Immature natural killer cell (primary cell): Measurements from ENCODE around the gene LBX1. TPM values are rescaled to one million over a fixed set of nuclear protein-coding genes. Genes with fewer than 3 reads are reported as not detected.
"Not testable (repeated sequence)": the region's sequence is repeated elsewhere in the genome, so short reads cannot be mapped to it uniquely, and the experiment has no call there.

ENCODE experiments used
- DNase-seq, 3 donors: peaks; one replicate each; pipeline ENCODE4 v3.0.0; 2022; ENCODE audit warnings: mixed read lengths in 1 of 3
- H3K27ac Mint-ChIP-seq, 6 donors: one replicate each; pipeline ENCODE4 v1.8.0; 2020; ENCODE audit warnings: mixed read lengths in 6 of 6, mild to moderate bottlenecking in 5 of 6, inconsistent platforms in 4 of 6, moderate library complexity in 3 of 6
- H3K27me3 Mint-ChIP-seq, 3 donors: one replicate each; pipeline ENCODE4 v1.8.0; 2020 to 2021; ENCODE audit warnings: low read depth in 3 of 3, mild to moderate bottlenecking in 3 of 3, mixed read lengths in 3 of 3, moderate library complexity in 3 of 3, inconsistent platforms in 1 of 3
- H3K36me3 Mint-ChIP-seq, 3 donors: one replicate each; pipeline ENCODE4 v1.8.0; 2020; ENCODE audit warnings: mixed read lengths in 3 of 3, inconsistent platforms in 2 of 3, mild to moderate bottlenecking in 2 of 3
- H3K4me1 Mint-ChIP-seq, 2 donors: one replicate each; pipeline ENCODE4 v1.8.0; 2020; ENCODE audit warnings: inconsistent platforms in 2 of 2, mild to moderate bottlenecking in 2 of 2, mixed read lengths in 2 of 2, moderate library complexity in 1 of 2
- H3K4me3 Mint-ChIP-seq, 5 donors: one replicate each; pipeline ENCODE4 v1.8.0; 2020; ENCODE audit warnings: mild to moderate bottlenecking in 5 of 5, mixed read lengths in 5 of 5, inconsistent platforms in 3 of 5, moderate library complexity in 3 of 5
- H3K9me3 Mint-ChIP-seq, 6 donors: one replicate each; pipeline ENCODE4 v1.8.0; 2020; ENCODE audit warnings: mild to moderate bottlenecking in 6 of 6, mixed read lengths in 6 of 6, inconsistent platforms in 4 of 6, moderate library complexity in 3 of 6
- polyA plus RNA-seq, 3 donors: library from polyadenylated mRNA; unstranded; fragments of 300-500 nt; fragmentation: Illumina TruSeq; gene quantifications; one replicate each; pipeline ENCODE4 v1.2.3, GENCODE V29; 2021

Gene LBX1
- polyA plus RNA-seq, 3 donors from 2014 or later: not detected

DNA sequence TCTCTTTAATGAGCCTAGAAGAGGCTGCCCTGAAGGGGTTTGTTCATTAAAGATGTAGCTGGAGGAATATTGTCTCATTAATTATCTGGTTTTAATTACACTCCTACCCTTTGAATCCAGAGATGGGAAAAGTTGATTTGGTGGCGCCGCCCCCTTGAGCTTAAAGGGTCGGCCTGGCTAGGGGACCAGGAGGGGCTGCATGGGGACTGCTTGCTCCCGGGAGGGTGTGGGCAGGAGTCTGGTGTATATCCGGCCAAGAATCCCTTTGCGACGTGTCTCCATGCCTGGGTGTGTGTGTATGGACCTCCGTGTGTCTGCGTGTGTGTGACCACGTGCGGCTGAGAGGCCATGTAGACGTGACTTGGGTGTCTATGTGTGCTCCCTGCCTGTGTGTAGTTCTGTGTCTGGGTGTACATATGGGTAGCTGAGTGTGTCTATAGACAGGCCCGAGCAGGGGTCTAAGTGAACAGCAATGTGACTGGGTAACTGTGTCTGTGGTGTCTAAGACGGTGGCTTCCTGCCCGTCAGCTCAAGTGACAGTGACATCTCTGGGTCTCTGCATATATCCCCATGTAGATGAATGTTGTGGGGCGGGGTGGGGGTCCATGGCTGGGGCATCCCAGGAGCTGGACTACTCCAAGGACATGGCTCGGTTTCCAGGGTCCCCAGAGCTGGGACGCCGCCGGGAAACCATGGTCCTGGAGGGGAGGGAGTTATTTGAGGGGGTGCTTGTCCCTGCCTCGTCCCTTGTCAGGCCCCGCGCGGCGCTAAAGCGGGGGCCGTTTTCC lies 10.7 kb downstream of the LBX1 start:
- Mint-ChIP-seq H3K4me3 (peak overlapping the region in 1 of 5 donors; percentile 54), H3K27me3 (peaks cover 41 to 61% (median 47%) of the 10 kb centered on the region in 3 donors), H3K27ac (no peak overlapping the region), H3K36me3 (no peaks in the 10 kb centered on the region), H3K9me3 (peaks cover 0 to 2% (median 0%) of the 10 kb centered on the region in 6 donors), H3K4me1 (peaks cover 19 to 22% of the 10 kb centered on the region in 2 donors)
- DNase-seq: no peak

DNA sequence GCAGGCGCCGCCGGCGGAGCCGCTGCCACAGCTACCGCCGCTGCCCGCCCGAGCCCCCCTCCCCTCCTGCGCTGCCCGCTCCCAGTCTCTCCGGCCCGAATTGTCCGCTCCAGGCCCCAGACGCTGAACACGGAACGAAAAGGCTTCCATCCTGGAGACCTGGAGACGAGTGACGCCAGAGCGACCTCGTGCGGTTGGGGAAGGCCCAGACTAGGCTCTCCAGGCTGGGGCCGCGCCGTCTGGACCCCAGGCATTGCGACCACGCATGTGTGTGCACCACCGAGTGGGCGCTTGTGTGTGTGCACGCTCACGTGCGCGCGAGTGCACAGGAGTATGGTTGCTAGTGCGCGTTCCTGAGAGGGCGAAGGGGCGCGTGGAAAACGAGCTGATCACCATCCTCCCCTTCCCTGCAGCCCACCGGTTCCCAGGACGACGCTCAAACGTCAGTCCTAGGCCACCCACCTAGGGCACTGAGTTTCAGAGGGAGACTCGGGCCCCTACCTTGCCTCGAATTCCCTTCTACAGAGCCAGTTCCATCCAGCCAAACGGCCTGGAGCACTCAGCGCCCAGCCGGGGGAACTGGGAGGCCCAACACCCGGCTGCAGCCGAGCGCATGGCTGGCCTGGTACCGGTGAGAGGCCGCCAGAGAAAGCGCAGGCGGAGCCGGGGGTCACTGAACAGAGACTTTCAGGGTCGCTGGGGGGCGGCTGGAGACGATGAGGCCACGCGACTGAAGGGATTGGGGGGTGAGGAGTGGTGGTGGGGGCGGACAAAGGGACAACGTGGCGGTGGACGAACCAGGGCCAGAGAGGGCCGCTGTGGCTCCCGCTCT lies 11.6 kb downstream of the LBX1 start:
- no peak for DNase-seq
- H3K27me3 Mint-ChIP-seq: peaks cover 37 to 60% (median 47%) of the 10 kb centered on the region in 3 donors
- H3K4me3 Mint-ChIP-seq: no peak overlapping the region
- H3K36me3 Mint-ChIP-seq: no peaks in the 10 kb centered on the region
- peaks cover 0 to 2% (median 0%) of the 10 kb centered on the region in 6 donors for H3K9me3 Mint-ChIP-seq
- no peak overlapping the region for H3K27ac Mint-ChIP-seq
- peaks cover 19 to 25% of the 10 kb centered on the region in 2 donors for H3K4me1 Mint-ChIP-seq

DNA sequence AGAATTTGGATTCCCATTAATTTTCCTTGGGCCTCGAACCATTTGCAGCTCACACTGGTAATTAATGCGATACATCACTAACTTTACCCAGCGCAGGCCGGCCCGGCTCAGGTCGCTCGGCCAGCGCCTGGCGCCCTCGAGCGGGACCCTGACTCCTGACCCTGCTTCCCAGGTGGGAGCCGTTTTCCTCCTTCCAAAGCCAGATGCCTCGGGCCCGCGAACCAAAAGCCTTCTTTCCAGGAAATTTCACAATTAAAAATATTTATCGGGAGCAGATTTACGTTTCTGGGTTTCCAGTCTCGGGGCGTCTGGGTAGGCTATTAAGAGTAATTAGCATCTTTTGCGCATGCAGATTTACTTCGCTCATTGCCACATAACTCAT lies 12.2 kb downstream of the LBX1 start:
- Mint-ChIP-seq H3K27me3 (peaks cover 34 to 60% (median 47%) of the 10 kb centered on the region in 3 donors), H3K9me3 (peaks cover 0 to 2% (median 0%) of the 10 kb centered on the region in 6 donors), H3K4me3 (no peak overlapping the region), H3K4me1 (peaks cover 19 to 25% of the 10 kb centered on the region in 2 donors), H3K27ac (no peak overlapping the region), H3K36me3 (no peaks in the 10 kb centered on the region)
- no peak for DNase-seq

DNA sequence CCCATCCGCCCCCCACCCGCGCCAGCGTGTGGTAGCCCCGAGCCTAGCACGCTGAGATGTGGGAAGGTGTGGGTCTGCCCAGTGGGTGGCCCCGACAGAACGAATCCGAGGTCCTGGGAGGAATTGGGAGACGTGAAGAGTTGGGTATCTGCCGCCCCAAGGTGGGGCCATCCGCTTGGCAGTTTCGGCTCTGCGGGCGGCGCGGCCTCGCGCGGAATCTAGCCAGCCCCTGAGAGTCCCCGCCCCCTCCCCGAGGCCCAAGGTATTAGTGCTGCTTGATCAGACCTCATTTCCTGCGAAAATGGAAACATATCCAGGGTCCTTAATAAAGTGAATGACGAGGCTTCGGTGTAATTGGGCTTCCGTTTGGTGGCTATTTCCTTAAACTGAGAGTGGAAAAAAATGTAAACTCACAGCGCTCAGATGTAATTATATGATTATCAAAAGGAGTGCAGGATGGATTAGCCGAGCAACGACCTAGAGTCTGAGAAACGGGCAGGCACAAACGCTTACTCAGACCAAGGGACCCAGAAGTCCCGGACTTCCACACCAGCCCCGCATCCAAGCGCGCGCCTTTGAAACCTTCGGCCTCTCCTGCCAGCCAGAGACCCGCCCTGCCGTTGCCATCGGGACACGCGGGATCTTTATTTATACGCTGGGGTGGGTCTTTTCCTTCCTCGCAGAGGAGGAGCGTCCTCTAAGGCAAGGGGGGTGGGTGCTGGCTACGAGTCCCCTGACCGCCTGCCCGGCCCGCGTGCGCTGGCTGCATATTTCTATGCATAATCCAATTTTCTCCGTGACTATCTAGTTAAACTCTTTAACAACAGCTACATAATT lies 12.8 kb downstream of the LBX1 start:
- H3K27me3 Mint-ChIP-seq: peaks cover 30 to 56% (median 41%) of the 10 kb centered on the region in 3 donors
- DNase-seq: no peak

DNA sequence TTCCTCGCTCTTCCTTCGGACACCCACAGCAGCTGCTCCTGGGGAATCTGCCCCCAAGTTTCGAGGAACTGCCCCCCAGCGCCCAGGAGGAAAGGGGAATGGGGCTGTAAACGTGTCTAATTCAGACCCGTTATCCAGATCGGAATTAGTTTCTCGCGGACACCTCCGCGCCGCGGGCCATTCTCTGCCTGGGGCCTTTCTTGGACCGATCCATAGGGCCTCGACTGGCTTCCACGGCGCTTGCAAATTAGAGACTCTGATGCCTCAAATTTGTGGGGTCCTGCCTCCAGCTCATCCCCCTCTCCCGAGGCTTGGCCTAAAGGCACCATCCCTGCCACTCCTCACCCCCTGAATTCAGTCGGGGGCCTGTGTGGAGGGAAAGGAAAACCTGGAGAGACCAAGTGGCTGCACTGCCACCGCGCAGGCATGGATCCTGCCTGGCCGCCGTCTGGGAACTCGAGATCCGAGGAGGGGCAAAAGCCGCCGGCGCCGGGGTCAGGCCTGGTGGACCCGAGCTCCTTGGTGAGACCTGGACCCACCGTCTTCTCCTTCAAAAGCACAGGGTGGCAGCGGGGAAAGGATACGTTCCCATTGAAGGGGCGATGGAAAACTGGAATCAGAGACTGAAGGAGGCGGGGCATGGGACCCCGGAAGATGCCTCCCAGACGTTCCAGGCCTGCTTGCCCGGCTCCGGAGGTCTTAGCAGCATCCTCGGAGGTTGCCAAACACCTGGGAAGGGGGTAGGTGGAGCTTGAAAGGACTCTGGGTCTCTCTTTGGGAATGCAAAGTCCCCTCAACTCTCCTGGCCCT lies 13.7 kb downstream of the LBX1 start:
- Mint-ChIP-seq H3K27ac (no peak overlapping the region), H3K9me3 (no peaks in the 10 kb centered on the region), H3K4me3 (peak overlapping the region in 1 of 5 donors; percentile 69), H3K36me3 (no peaks in the 10 kb centered on the region), H3K27me3 (peaks cover 30 to 53% (median 41%) of the 10 kb centered on the region in 3 donors), H3K4me1 (peaks cover 19 to 25% of the 10 kb centered on the region in 2 donors)
- DNase-seq: no peak

More for the DNA sequence above, 12.8 kb downstream of the LBX1 start:
- peaks cover 19 to 25% of the 10 kb centered on the region in 2 donors for H3K4me1 Mint-ChIP-seq
- H3K4me3 Mint-ChIP-seq: peak overlapping the region in 1 of 5 donors; percentile 5
- peaks cover 0 to under 1% (median 0%) of the 10 kb centered on the region in 6 donors for H3K9me3 Mint-ChIP-seq
- H3K36me3 Mint-ChIP-seq: no peaks in the 10 kb centered on the region
- H3K27ac Mint-ChIP-seq: no peak overlapping the region

DNA sequence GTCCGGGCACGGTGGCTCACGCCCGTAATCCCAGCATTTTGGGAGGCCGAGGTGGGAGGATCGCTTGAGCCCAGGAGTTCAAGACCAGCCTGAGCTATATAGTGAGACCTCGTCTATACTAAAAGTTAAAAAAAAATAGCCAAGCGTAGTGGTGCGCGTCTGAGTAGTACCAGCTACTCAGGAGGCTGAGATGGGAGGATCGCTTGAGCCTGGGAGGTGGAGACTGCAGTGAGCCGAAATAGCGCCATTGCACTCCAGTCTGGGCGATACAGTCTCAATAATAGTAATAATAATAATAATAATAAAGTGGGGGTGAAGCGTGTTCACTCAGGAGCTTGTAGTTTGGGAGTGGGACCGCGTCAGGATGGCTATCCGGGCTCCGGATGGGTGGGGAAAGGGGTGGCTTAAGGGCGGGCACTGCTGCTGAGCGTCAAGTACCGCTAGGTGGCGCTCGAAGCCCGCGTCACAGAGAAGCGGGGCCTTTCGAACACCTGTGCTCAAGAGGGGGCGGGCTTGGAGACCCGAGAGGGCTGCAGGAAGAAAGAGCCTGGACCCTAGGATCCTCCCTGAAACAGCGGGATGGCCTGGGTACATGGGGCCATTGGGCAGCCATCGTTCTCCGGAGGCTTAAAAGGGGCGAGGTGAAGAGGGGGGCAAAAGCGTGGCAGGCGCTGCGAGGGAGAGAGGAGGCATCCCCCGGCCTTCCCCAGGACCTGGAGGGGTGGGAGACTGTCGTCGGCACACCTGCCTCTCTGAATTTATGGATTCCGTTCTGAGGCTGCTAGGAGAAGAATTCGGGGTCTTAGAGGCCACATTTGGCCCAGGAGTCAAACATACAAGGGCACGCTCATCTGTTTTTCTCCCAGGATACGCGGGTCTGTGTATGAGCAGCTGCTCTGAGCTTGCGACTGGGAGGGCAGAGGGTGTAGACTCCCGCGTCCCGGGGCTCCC lies 14.5 kb downstream of the LBX1 start:
- Mint-ChIP-seq H3K27me3 (peaks cover 28 to 48% (median 47%) of the 10 kb centered on the region in 3 donors), H3K27ac (no peak overlapping the region), H3K4me3 (peak overlapping the region in 4 of 5 donors; percentile 29 to 82 (median 55)), H3K4me1 (peaks cover 19 to 25% of the 10 kb centered on the region in 2 donors), H3K36me3 (no peaks in the 10 kb centered on the region), H3K9me3 (no peaks in the 10 kb centered on the region)
- DNase-seq: peak; percentile 53 to 59 (median 58)

DNA sequence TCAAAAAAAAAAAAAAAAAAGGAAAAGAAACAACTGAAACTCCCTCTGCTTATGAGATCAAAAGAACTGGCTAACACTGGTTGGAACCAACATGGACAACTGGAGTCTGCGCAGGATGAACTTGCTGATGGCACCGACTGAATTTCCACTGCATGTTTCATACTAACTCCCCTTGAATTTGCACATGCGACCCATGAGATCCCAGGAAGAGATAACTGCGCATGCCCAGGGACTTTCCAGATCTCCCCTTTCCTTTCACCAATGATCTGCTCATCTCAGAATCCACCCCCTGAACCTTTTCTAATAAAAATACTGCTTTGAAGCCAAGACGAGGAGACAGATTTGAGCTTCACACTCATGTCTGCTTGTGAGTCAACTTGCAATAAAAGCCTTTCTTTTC lies 20.7 kb downstream of the LBX1 start:
- Mint-ChIP-seq H3K4me1 (peaks cover 2 to 3% of the 10 kb centered on the region in 2 donors), H3K4me3 (no peak overlapping the region), H3K36me3 (no peaks in the 10 kb centered on the region), H3K9me3 (no peaks in the 10 kb centered on the region), H3K27ac (no peak overlapping the region), H3K27me3 (peaks cover 2 to 22% (median 8%) of the 10 kb centered on the region in 3 donors)
- no peak for DNase-seq

DNA sequence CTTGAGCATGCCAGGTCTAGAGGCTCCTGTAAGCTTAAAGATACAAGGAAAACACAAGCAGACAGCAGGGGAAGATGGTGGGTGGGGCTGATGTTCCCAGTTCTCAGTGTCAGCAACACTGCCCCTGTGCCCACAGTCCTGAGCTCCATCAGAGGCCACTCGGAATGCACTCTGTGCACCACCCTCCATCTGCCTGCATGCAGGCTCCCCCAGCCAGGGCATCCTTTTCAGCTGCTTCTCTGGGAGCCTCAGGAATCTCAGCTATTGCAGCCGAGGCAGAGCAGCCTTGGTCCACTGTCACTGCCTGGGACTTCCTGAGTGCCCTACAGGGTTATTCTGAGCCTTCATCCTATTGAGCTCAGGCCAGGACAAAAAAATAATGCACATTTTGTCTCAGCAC lies 22.2 kb downstream of the LBX1 start:
- peaks cover 5 to 21% (median 5%) of the 10 kb centered on the region in 3 donors for H3K27me3 Mint-ChIP-seq

DNA sequence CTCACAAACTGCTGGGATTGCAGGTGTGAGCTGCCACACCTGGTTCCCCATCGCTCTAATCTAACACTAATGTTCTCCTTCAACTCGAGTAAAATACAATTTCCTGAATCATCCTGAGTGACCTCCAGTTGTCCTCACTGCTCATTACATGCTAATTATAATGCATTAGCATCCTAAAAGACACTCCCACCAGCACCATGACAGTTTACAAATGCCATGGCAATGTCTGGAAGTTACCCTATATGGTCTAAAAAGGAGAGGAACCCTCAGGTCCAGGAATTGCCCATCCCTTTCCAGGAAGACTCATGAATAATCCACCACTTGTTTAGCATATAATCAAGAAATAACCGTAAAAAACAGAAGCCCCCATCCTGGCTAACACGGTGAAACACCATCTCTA lies 26.6 kb downstream of the LBX1 start:
- not testable (repeated sequence) for H3K9me3 Mint-ChIP-seq, H3K27ac Mint-ChIP-seq, H3K4me1 Mint-ChIP-seq, H3K4me3 Mint-ChIP-seq, H3K36me3 Mint-ChIP-seq, DNase-seq
- peaks cover 0 to 10% (median 9%) of the 10 kb centered on the region in 3 donors for H3K27me3 Mint-ChIP-seq

More for the DNA sequence above, 22.2 kb downstream of the LBX1 start:
- no peak for DNase-seq
- H3K4me3 Mint-ChIP-seq: no peak overlapping the region
- H3K4me1 Mint-ChIP-seq: no peaks in the 10 kb centered on the region
- H3K9me3 Mint-ChIP-seq: no peaks in the 10 kb centered on the region
- no peaks in the 10 kb centered on the region for H3K36me3 Mint-ChIP-seq
- H3K27ac Mint-ChIP-seq: no peak overlapping the region

DNA sequence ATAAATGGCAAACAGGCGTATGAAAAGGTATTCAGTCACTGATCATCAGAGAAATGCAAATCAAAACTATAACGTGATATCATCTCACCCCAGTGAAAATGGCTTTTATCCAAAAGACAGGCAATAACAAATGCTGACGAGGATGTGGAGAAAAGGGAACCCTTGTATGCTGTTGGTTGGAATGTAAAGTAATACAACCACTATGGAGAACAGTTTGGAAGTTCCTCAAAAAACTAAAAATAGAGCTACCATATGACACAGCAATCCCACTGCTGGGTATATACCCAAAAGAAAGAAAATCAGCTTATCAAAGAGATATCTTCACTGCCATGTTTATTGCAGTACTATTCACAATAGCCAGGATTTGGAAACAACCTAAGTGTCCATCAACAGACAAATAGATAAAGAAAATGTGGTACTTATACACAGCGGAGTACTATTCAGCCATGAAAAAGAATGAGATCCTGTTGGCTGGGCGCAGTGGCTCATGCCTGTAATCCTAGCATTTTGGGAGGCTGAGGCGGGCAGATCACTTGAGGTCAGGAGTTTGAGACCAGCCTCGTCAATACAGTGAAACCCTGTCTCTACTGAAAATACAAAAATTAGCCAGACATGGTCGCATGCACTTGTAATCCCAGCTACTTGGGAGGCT lies 30.8 kb downstream of the LBX1 start:
- H3K4me1 Mint-ChIP-seq, H3K27ac Mint-ChIP-seq, H3K9me3 Mint-ChIP-seq, H3K4me3 Mint-ChIP-seq, H3K36me3 Mint-ChIP-seq, DNase-seq: not testable (repeated sequence)
- H3K27me3 Mint-ChIP-seq: peaks cover 8 to 19% (median 10%) of the 10 kb centered on the region in 3 donors

DNA sequence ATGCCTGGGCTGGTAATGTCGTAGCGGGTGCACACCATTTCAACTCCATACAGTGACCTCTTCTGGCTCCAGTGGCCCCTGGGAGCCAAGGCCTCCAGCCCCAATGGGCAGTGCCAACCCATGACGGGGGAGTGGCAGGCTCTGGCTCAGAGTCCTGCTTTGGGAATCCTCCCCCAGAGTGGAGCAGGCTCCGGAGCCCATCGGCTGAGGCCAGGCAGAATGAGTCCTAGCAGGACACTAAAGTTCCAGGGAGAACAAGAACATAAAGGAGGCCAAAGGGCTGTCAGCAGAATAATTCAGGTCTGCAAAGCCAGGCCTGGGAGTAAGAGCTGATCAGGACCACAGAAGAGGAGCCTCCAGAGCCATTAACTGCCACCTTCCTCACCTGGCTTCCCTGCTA lies 33.3 kb downstream of the LBX1 start:
- peaks cover 2 to 18% (median 14%) of the 10 kb centered on the region in 3 donors for H3K27me3 Mint-ChIP-seq
- no peaks in the 10 kb centered on the region for H3K9me3 Mint-ChIP-seq
- DNase-seq: no peak
- H3K36me3 Mint-ChIP-seq: no peaks in the 10 kb centered on the region
- H3K27ac Mint-ChIP-seq: no peak overlapping the region
- no peaks in the 10 kb centered on the region for H3K4me1 Mint-ChIP-seq
- H3K4me3 Mint-ChIP-seq: no peak overlapping the region
